B cell (primary cell): ENCODE data around the gene NYAP2.

ENCODE experiments used
- EZH2 ChIP-seq: IDR thresholded peaks from 2 replicates; pipeline ENCODE4 v1.6.1; 2012; ENCODE audit warnings: borderline replicate concordance, low read depth, mild to moderate bottlenecking, moderate library complexity, low read length; ENCODE audit not compliant: insufficient read depth, poor library complexity, severe bottlenecking
- TF ChIP-seq, protein P1 (sequence below): fragments of 200-600 bp; IDR thresholded peaks from one replicate; pipeline ENCODE4 v1.8.0; 2022; ENCODE audit warnings: antibody characterized with exemption, mild to moderate bottlenecking

DNA sequence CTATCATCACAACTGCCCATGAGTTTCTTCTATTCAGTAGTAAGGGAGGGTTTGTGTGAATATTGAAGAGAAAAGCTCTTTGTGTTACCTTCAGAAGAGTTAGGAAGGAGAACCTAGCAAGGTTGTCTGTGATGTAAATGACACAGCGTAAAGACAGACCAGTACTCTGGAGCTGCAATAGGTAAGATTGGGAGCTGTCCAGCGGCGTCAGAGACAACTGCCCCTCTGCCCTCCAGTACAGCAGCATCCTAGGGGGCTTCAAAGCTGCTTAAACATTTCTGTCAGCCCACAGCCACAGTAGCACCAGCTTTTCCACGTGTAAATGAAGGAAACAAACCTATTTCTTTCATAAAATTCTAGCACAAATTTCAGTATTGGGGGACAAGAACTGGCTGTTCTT is 34.5 kb downstream of the NYAP2 start:
- TF ChIP-seq, protein P1, sequence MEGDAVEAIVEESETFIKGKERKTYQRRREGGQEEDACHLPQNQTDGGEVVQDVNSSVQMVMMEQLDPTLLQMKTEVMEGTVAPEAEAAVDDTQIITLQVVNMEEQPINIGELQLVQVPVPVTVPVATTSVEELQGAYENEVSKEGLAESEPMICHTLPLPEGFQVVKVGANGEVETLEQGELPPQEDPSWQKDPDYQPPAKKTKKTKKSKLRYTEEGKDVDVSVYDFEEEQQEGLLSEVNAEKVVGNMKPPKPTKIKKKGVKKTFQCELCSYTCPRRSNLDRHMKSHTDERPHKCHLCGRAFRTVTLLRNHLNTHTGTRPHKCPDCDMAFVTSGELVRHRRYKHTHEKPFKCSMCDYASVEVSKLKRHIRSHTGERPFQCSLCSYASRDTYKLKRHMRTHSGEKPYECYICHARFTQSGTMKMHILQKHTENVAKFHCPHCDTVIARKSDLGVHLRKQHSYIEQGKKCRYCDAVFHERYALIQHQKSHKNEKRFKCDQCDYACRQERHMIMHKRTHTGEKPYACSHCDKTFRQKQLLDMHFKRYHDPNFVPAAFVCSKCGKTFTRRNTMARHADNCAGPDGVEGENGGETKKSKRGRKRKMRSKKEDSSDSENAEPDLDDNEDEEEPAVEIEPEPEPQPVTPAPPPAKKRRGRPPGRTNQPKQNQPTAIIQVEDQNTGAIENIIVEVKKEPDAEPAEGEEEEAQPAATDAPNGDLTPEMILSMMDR = no peak
- TF ChIP-seq EZH2 = no peak
